HG03469 (cell line): ENCODE measurements around the gene G2E3.
"Not testable (repeated sequence)": the region's sequence is repeated elsewhere in the genome, so short reads cannot be mapped to it uniquely, and the experiment has no call there.

Experiments
- ATAC-seq: cut with Tn5 transposase; IDR thresholded peaks from one replicate; pipeline ENCODE4 v1.9.1; 2021; ENCODE audit warnings: mild to moderate bottlenecking, moderate library complexity, moderate number of reproducible peaks; ENCODE audit not compliant: unreplicated experiment

G2E3 gene

GRCh38 chr14:30600922-30601918, 42.3 kb downstream of the G2E3 start:
- no peak for ATAC-seq

- ATAC-seq = no peak
Measured at GRCh38 chr14:30603402-30603801, 44.4 kb downstream of the G2E3 start.

- ATAC-seq = not testable (repeated sequence)
Measured at GRCh38 chr14:30604696-30605095, 45.7 kb downstream of the G2E3 start.

- no peak for ATAC-seq
Measured at GRCh38 chr14:30607156-30607780, 48.3 kb downstream of the G2E3 start.

GRCh38 chr14:30608533-30609006, 49.6 kb downstream of the G2E3 start:
- no peak for ATAC-seq

- ATAC-seq = no peak
Measured at GRCh38 chr14:30610787-30611343, 51.9 kb downstream of the G2E3 start.

- no peak for ATAC-seq
Measured at GRCh38 chr14:30614155-30614554, 55.2 kb downstream of the G2E3 start.

- ATAC-seq = peak; percentile 41
Measured at GRCh38 chr14:30620178-30620577, 61.2 kb downstream of the G2E3 start.

- no peak for ATAC-seq
Measured at GRCh38 chr14:30621354-30621939, 62.5 kb downstream of the G2E3 start.

- ATAC-seq = peak; percentile 74
Measured at GRCh38 chr14:30621940-30622830, 63.2 kb downstream of the G2E3 start, which contains the start of gene SCFD1. Gene SCFD1, plus strand, starts transcription at chr14:30622319. Its CDS starts 20 bp downstream, at chr14:30622339.

- ATAC-seq = no peak
Measured at GRCh38 chr14:30623412-30624131, 64.6 kb downstream of the G2E3 start.

- ATAC-seq = no peak
Measured at GRCh38 chr14:30624132-30624423, 65.1 kb downstream of the G2E3 start.

GRCh38 chr14:30625533-30625932, 66.6 kb downstream of the G2E3 start:
- ATAC-seq = no peak

GRCh38 chr14:30629432-30629831, 70.5 kb downstream of the G2E3 start:
- not testable (repeated sequence) for ATAC-seq

- no peak for ATAC-seq
Measured at GRCh38 chr14:30630248-30630647, 71.3 kb downstream of the G2E3 start.

GRCh38 chr14:30632730-30633129, 73.8 kb downstream of the G2E3 start:
- no peak for ATAC-seq

- ATAC-seq = no peak
Measured at GRCh38 chr14:30638926-30639325, 80.0 kb downstream of the G2E3 start.

GRCh38 chr14:30641207-30641606, 82.2 kb downstream of the G2E3 start:
- no peak for ATAC-seq

- not testable (repeated sequence) for ATAC-seq
Measured at GRCh38 chr14:30644462-30644861, 85.5 kb downstream of the G2E3 start.

GRCh38 chr14:30645600-30645999, 86.6 kb downstream of the G2E3 start:
- no peak for ATAC-seq
